Endometrium (tissue), 2 donors: ENCODE data around the gene ALDH1A3.

Experiments used
- FAIRE-seq: peaks from 2 replicates; lab custom pipeline; 2012; peaks lifted over from hg19 to GRCh38; lab: Jason Lieb, UNC
- donor health status: control.
- donor health status: control.

The ALDH1A3 gene

GRCh38 chr15:100902436-100903167 is 23.0 kb downstream of the ALDH1A3 start:
- no peak for FAIRE-seq

- no peak for FAIRE-seq
These were observed 23.5 kb downstream of the ALDH1A3 start for GRCh38 chr15:100903168-100903554.

- no peak for FAIRE-seq
These were observed 26.2 kb downstream of the ALDH1A3 start for GRCh38 chr15:100905850-100906249.

GRCh38 chr15:100908466-100908865 is 28.8 kb downstream of the ALDH1A3 start:
- FAIRE-seq: no peak

GRCh38 chr15:100909565-100909964 is 29.9 kb downstream of the ALDH1A3 start:
- no peak for FAIRE-seq

GRCh38 chr15:100909989-100910955 is 30.6 kb downstream of the ALDH1A3 start:
- no peak for FAIRE-seq

- FAIRE-seq: no peak
These were observed 31.5 kb downstream of the ALDH1A3 start for GRCh38 chr15:100911086-100911485.

GRCh38 chr15:100913961-100914360 is 34.3 kb downstream of the ALDH1A3 start:
- no peak for FAIRE-seq

GRCh38 chr15:100914876-100915275 is 35.2 kb downstream of the ALDH1A3 start:
- no peak for FAIRE-seq

GRCh38 chr15:100918034-100918689 is 38.5 kb downstream of the ALDH1A3 start:
- FAIRE-seq: no peak

GRCh38 chr15:100918690-100919480 is 39.3 kb downstream of the ALDH1A3 start, which contains the start of gene LRRK1:
Gene LRRK1, plus strand, starts transcription at chr15:100919357. Its CDS starts 5,276 bp downstream, at chr15:100924633.
- FAIRE-seq: no peak

GRCh38 chr15:100919481-100920405 is 40.1 kb downstream of the ALDH1A3 start:
- no peak for FAIRE-seq

- no peak for FAIRE-seq
These were observed 41.0 kb downstream of the ALDH1A3 start for GRCh38 chr15:100920516-100921135.

- no peak for FAIRE-seq
These were observed 42.8 kb downstream of the ALDH1A3 start for GRCh38 chr15:100922192-100923040.

- FAIRE-seq: no peak
These were observed 43.4 kb downstream of the ALDH1A3 start for GRCh38 chr15:100923076-100923475.

- FAIRE-seq: no peak
These were observed 44.3 kb downstream of the ALDH1A3 start for GRCh38 chr15:100923902-100924301.

GRCh38 chr15:100924436-100924835 is 44.8 kb downstream of the ALDH1A3 start:
- FAIRE-seq: no peak

GRCh38 chr15:100925480-100925879 is 45.8 kb downstream of the ALDH1A3 start:
- no peak for FAIRE-seq

GRCh38 chr15:100926258-100926657 is 46.6 kb downstream of the ALDH1A3 start:
- no peak for FAIRE-seq
